Endothelial cell of umbilical vein (primary cell): Measurements from ENCODE around the gene TOMM40L. TPM values are rescaled to one million over a fixed set of nuclear protein-coding genes. Genes with fewer than 3 reads are reported as not detected.

ENCODE experiments used
- BruUV-seq: library from RNA; stranded (reverse); fragments of 400-500 nt; replicated peaks from 2 replicates; lab custom pipeline; 2021; lab: Mats Ljungman, UMichigan
- CTCF ChIA-PET: fragments of 300-600, 350-600 bp; sonication (Branson Sonifier 250); formaldehyde crosslinking; loops from one replicate; lab custom pipeline; 2021; ENCODE audit warnings: antibody characterized with exemption, inconsistent platforms; lab: Charles Lee
- POLR2A ChIA-PET: fragments of 300-600, 350-600 bp; sonication (Branson Sonifier 250); formaldehyde crosslinking; loops from one replicate; lab custom pipeline; 2021; ENCODE audit warnings: antibody characterized with exemption, inconsistent platforms; lab: Charles Lee
- DNase-seq: peaks from one replicate; pipeline ENCODE4 v3.0.0-alpha.2; 2011; ENCODE audit warnings: low read depth, low spot score
- FAIRE-seq: peaks from 2 replicates; lab custom pipeline; 2011; peaks lifted over from hg19 to GRCh38; lab: Jason Lieb, UNC
- H2AFZ ChIP-seq: 2 replicates; pipeline ENCODE4 v1.6.0; 2012; ENCODE audit warnings: low read depth, low read length, control low read depth, inconsistent platforms
- H3K27ac ChIP-seq: 2 replicates; pipeline ENCODE4 v1.5.1; 2011; ENCODE audit warnings: low read depth, mild to moderate bottlenecking, control low read depth, low read length, moderate library complexity; ENCODE audit not compliant: insufficient read depth
- H3K27me3 ChIP-seq, 2 experiments: 2 replicates each; pipeline versions ENCODE4 v1.6.0 to v1.6.1; 2011; ENCODE audit warnings: low read length in 2 of 2, mixed read lengths in 1 of 2; ENCODE audit not compliant: control insufficient read depth in 2 of 2, insufficient read depth in 2 of 2
- H3K36me3 ChIP-seq, 2 experiments: 2 replicates in 1 of 2; 3 replicates in 1 of 2; pipeline ENCODE4 v1.5.1; 2011; ENCODE audit warnings: low read length in 2 of 2, mild to moderate bottlenecking in 1 of 2, moderate library complexity in 1 of 2; ENCODE audit not compliant: control insufficient read depth in 2 of 2, insufficient read depth in 2 of 2; ENCODE audit errors: extremely low read depth in 1 of 2
- H3K4me1 ChIP-seq: 3 replicates; pipeline ENCODE4 v1.5.1; 2011; ENCODE audit warnings: mild to moderate bottlenecking, low read length; ENCODE audit not compliant: control insufficient read depth, insufficient read depth; ENCODE audit errors: extremely low read depth
- H3K4me2 ChIP-seq: 2 replicates; pipeline ENCODE4 v1.6.1; 2011; ENCODE audit warnings: low read length, control low read depth, mixed read lengths; ENCODE audit not compliant: insufficient read depth
- H3K4me3 ChIP-seq, 3 experiments: fragments of 200-600 bp in 1 of 3; sonication (generic), shearing (Covaris generic) in 1 of 3; replicated peaks in 1 of 3; 2 replicates each; pipeline ENCODE4 v1.5.1; 2011 to 2016; ENCODE audit warnings: control low read depth in 3 of 3, low read length in 3 of 3, mild to moderate bottlenecking in 2 of 3, inconsistent platforms in 1 of 3, low read depth in 1 of 3, moderate library complexity in 1 of 3; ENCODE audit not compliant: insufficient read depth in 1 of 3
- H3K79me2 ChIP-seq: 2 replicates; pipeline ENCODE4 v1.6.0; 2012; ENCODE audit warnings: low read length, inconsistent platforms; ENCODE audit not compliant: control insufficient read depth, insufficient read depth
- H3K9ac ChIP-seq: replicated peaks from 2 replicates; pipeline ENCODE3; 2011; ENCODE audit warnings: low read length, control low read depth; ENCODE audit not compliant: insufficient read depth; ENCODE audit errors: extremely low read depth
- H3K9me1 ChIP-seq: replicated peaks from 3 replicates; pipeline ENCODE4 v1.6.0; 2011; ENCODE audit warnings: mild to moderate bottlenecking, low read length; ENCODE audit not compliant: control insufficient read depth, insufficient read depth; ENCODE audit errors: extremely low read depth
- H3K9me3 ChIP-seq: replicated peaks from 2 replicates; pipeline ENCODE4 v1.5.1; 2012; ENCODE audit warnings: low read length, inconsistent platforms; ENCODE audit not compliant: control insufficient read depth, insufficient read depth
- H4K20me1 ChIP-seq: replicated peaks from 2 replicates; pipeline ENCODE3; 2011; ENCODE audit warnings: mild to moderate bottlenecking, low read length; ENCODE audit not compliant: control insufficient read depth, insufficient read depth; ENCODE audit errors: extremely low read depth
- CTCF ChIP-seq, 2 donors: IDR thresholded peaks; 1 replicate in 1 of 2; 2 replicates in 1 of 2; pipeline ENCODE4 v1.5.1; 2011; ENCODE audit warnings: low read length in 2 of 2, mild to moderate bottlenecking in 2 of 2, moderate library complexity in 2 of 2, control low read depth in 1 of 2, inconsistent platforms in 1 of 2, low read depth in 1 of 2; ENCODE audit not compliant: insufficient read depth in 1 of 2; ENCODE audit errors: extremely low read depth in 1 of 2
- EZH2 ChIP-seq: IDR thresholded peaks from 2 replicates; pipeline ENCODE4 v1.6.1; 2012; ENCODE audit warnings: borderline replicate concordance, low read depth, mild to moderate bottlenecking, moderate library complexity, low read length, inconsistent platforms; ENCODE audit not compliant: severe bottlenecking
- FOS ChIP-seq: IDR thresholded peaks from 2 replicates; pipeline ENCODE4 v1.6.1; 2011; ENCODE audit warnings: mild to moderate bottlenecking, low read length, moderate library complexity, borderline replicate concordance; ENCODE audit not compliant: insufficient read depth
- GATA2 ChIP-seq: IDR thresholded peaks from 2 replicates; pipeline ENCODE4 v1.7.0; 2011; ENCODE audit warnings: low read depth, mild to moderate bottlenecking, moderate library complexity, mixed read lengths, low read length; ENCODE audit not compliant: insufficient read length, insufficient read depth
- JUN ChIP-seq: IDR thresholded peaks from 2 replicates; pipeline ENCODE4 v1.6.1; 2011; ENCODE audit warnings: borderline replicate concordance, low read depth; ENCODE audit not compliant: insufficient read length, insufficient read depth
- MAX ChIP-seq: IDR thresholded peaks from 2 replicates; pipeline ENCODE4 v1.6.1; 2011; ENCODE audit not compliant: insufficient read depth, insufficient read length
- MYC ChIP-seq: IDR thresholded peaks from one replicate; pipeline ENCODE4 v1.6.1; 2011; ENCODE audit warnings: mild to moderate bottlenecking, low read depth, low read length
- POLR2A ChIP-seq: IDR thresholded peaks from 2 replicates; pipeline ENCODE4 v1.6.1; 2012; ENCODE audit warnings: low read depth, mild to moderate bottlenecking, control low read depth, low read length
- POLR2AphosphoS5 ChIP-seq: IDR thresholded peaks from 2 replicates; pipeline ENCODE4 v1.6.1; 2012; ENCODE audit warnings: low read depth, mild to moderate bottlenecking, control low read depth, low read length, moderate library complexity; ENCODE audit not compliant: insufficient read depth
- dilution Hi-C: fragments of 300-500 bp; cut with MboI; formaldehyde crosslinking; loops from one replicate; pipeline ENCODE4 v1.15.0; 2019; ENCODE audit warnings: low sequenced_read_pairs; ENCODE audit not compliant: extremely low pct_ligation_motif_present
- intact Hi-C: fragments of 100-400 bp; cut with micrococcal nuclease; formaldehyde crosslinking; loops from one replicate; pipeline ENCODE4 v1.10.0; 2022
- polyA plus RNA-seq, 4 experiments: library from polyadenylated mRNA; depleted of rRNA in 3 of 4; stranded (reverse) in 3 of 4; unstranded in 1 of 4; fragments of >200 nt; gene quantifications; 2 replicates each; pipeline versions ENCODE4 v1.2.1 to v1.2.3, GENCODE V29; 2011 to 2012; ENCODE audit warnings: missing spikeins in 1 of 4
- total RNA-seq: library from RNA; stranded (reverse); gene quantifications from 2 replicates; pipeline ENCODE4 v1.2.3, GENCODE V29; 2021

Gene TOMM40L
- total and polyA plus RNA-seq, 2 donors (not counting 3 experiments of a cell fraction or from before 2014, with no cell fraction given), result 18.6 to 18.7 TPM

- H4K20me1 ChIP-seq, result no peaks in the 10 kb centered on the region
- H3K9me1 ChIP-seq, result no peaks in the 10 kb centered on the region
- TF ChIP-seq CTCF (IDR thresholded peaks at IDR 0.05; ENCODE audit: extremely low read depth in 1 of 2, insufficient read depth in 1 of 2, low read depth in 1 of 2, low read length in 2 of 2) (no peak), MYC (no peak), JUN (no peak), GATA2 (no peak), POLR2AphosphoS5 (no peak), EZH2 (no peak), POLR2A (no peak), MAX (no peak), FOS (no peak)
- no peaks in the 10 kb centered on the region for H3K79me2 ChIP-seq
- intact Hi-C loops (no loop called here), dilution Hi-C loops (no loop called here)
- no peak overlapping the region for H3K9ac ChIP-seq
- H3K36me3 ChIP-seq, result no peaks in the 10 kb centered on the region
- H2AFZ ChIP-seq, result no peak overlapping the region
- no peak for FAIRE-seq
- no peak overlapping the region for H3K27ac ChIP-seq
- H3K4me1 ChIP-seq, result peaks cover 3% of the 10 kb centered on the region
- no TSS peak for BruUV-seq
- DNase-seq, result no peak
- CTCF ChIA-PET, result interaction anchor here (1.4 to 1.6 kb wide), 2 partner anchors 13 to 30 kb away, joined by 5 to 7 read pairs; no protein-coding TSS in a partner anchor
- H3K4me2 ChIP-seq, result no peak overlapping the region
- H3K9me3 ChIP-seq, result no peaks in the 10 kb centered on the region
- no peak overlapping the region for H3K4me3 ChIP-seq
- peaks cover 34 to 48% of the 10 kb centered on the region in 2 experiments for H3K27me3 ChIP-seq
- POLR2A ChIA-PET, result no interaction called here
Observed at GRCh38 chr1:161261261-161262235, 35.7 kb downstream of the TOMM40L start.
